ENCODE measurements around the gene PRKN.
"Not testable (repeated sequence)": the region's sequence is repeated elsewhere in the genome, so short reads cannot be mapped to it uniquely, and the experiment has no call there.

The PRKN gene

DNA sequence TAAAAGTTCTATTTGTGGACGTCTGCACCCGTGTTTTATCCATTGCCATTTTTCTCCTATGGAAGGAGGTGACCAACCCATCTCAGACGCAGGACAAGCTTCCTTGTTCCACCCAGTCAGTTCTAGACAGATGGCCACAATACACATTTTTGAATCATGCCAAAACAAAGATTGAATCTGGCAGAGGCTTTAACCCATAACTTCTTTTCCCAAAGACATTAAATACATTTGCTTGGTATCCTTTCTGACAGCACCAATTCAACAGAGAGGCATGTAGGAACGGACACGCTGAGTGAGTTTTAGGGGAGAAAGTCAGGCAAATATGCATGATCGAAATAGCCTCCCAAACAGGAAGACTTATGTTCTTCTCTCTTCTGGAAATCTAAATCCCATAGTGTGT, 901.1 kb downstream of the PRKN start:
- Histone ChIP-seq H3K4me2 (ENCODE audit: low read length) (no peak overlapping the region), H3K4me3 (ENCODE audit: low read length) (no peak overlapping the region), H3K9me3 (ENCODE audit: insufficient read depth, low read length) (no peaks in the 10 kb centered on the region), H3K9ac (ENCODE audit: low read length) (no peak overlapping the region), H3K79me2 (ENCODE audit: low read length) (no peaks in the 10 kb centered on the region), H3K4me1 (ENCODE audit: low read length) (no peaks in the 10 kb centered on the region), H2AFZ (ENCODE audit: low read depth, low read length) (no peak overlapping the region), H4K20me1 (ENCODE audit: insufficient read depth, low read length) (no peaks in the 10 kb centered on the region), H3K27ac (ENCODE audit: low read length) (no peak overlapping the region), H3K27me3 (ENCODE audit: low read depth, low read length) (no peaks in the 10 kb centered on the region), H3K36me3 (replicated peaks; ENCODE audit: low read depth, low read length) (no peaks in the 10 kb centered on the region)
- TF ChIP-seq EZH2phosphoT487 (IDR thresholded peaks at IDR 0.05; ENCODE audit: low read depth), result no peak
- TF ChIP-seq, protein P1, sequence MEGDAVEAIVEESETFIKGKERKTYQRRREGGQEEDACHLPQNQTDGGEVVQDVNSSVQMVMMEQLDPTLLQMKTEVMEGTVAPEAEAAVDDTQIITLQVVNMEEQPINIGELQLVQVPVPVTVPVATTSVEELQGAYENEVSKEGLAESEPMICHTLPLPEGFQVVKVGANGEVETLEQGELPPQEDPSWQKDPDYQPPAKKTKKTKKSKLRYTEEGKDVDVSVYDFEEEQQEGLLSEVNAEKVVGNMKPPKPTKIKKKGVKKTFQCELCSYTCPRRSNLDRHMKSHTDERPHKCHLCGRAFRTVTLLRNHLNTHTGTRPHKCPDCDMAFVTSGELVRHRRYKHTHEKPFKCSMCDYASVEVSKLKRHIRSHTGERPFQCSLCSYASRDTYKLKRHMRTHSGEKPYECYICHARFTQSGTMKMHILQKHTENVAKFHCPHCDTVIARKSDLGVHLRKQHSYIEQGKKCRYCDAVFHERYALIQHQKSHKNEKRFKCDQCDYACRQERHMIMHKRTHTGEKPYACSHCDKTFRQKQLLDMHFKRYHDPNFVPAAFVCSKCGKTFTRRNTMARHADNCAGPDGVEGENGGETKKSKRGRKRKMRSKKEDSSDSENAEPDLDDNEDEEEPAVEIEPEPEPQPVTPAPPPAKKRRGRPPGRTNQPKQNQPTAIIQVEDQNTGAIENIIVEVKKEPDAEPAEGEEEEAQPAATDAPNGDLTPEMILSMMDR (IDR thresholded peaks at IDR 0.05; ENCODE audit: low read depth, low read length), result no peak

DNA sequence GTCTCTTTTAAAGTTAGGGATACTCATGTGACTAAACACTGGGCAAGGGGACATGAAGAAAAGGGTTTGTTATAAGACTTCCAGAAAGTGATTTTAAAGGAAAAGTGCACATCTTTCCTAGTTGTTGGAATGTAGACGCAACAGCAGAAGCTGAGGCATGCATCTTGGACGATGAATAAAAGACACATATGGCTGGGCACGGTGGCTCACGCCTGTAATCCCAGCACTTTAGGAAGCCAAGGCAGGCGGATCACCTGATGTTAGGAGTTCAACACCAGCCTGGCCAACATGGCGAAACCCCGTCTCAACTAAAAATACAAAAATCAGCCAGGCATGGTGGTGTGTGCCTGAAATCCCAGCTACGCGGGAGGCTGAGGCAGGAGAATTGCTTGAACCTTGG, 905.4 kb downstream of the PRKN start:
- not testable (repeated sequence) for H3K9ac ChIP-seq (ENCODE audit: low read length); H3K4me2 ChIP-seq (ENCODE audit: low read length); H3K79me2 ChIP-seq (ENCODE audit: low read length); H3K27ac ChIP-seq (ENCODE audit: low read length); H3K9me3 ChIP-seq (ENCODE audit: insufficient read depth, low read length); H3K4me3 ChIP-seq (ENCODE audit: low read length); H3K4me1 ChIP-seq (ENCODE audit: low read length); H3K36me3 ChIP-seq (replicated peaks; ENCODE audit: low read depth, low read length); H4K20me1 ChIP-seq (ENCODE audit: insufficient read depth, low read length); H2AFZ ChIP-seq (ENCODE audit: low read depth, low read length); H3K27me3 ChIP-seq (ENCODE audit: low read depth, low read length)

- H3K79me2 ChIP-seq (ENCODE audit: low read length), result no peaks in the 10 kb centered on the region
- H3K4me2 ChIP-seq (ENCODE audit: low read length), result no peak overlapping the region
- H3K27ac ChIP-seq (ENCODE audit: low read length), result no peak overlapping the region
- H3K9ac ChIP-seq (ENCODE audit: low read length), result no peak overlapping the region
- H3K36me3 ChIP-seq (replicated peaks; ENCODE audit: low read depth, low read length), result no peaks in the 10 kb centered on the region
- no peaks in the 10 kb centered on the region for H3K27me3 ChIP-seq (ENCODE audit: low read depth, low read length)
- TF ChIP-seq EZH2phosphoT487 (IDR thresholded peaks at IDR 0.05; ENCODE audit: low read depth), result no peak
- TF ChIP-seq, protein P1 (IDR thresholded peaks at IDR 0.05; ENCODE audit: low read depth, low read length), result no peak
- H3K4me3 ChIP-seq (ENCODE audit: low read length), result no peak overlapping the region
- no peaks in the 10 kb centered on the region for H3K4me1 ChIP-seq (ENCODE audit: low read length)
- H4K20me1 ChIP-seq (ENCODE audit: insufficient read depth, low read length), result no peaks in the 10 kb centered on the region
- H3K9me3 ChIP-seq (ENCODE audit: insufficient read depth, low read length), result no peaks in the 10 kb centered on the region
- H2AFZ ChIP-seq (ENCODE audit: low read depth, low read length), result no peak overlapping the region
Measured at GRCh38 chr6:161817881-161818280, 909.7 kb downstream of the PRKN start.

- Histone ChIP-seq H3K4me2 (ENCODE audit: low read length) (no peak overlapping the region), H3K9ac (ENCODE audit: low read length) (no peak overlapping the region), H3K4me3 (ENCODE audit: low read length) (no peak overlapping the region), H3K9me3 (ENCODE audit: insufficient read depth, low read length) (no peaks in the 10 kb centered on the region), H4K20me1 (ENCODE audit: insufficient read depth, low read length) (no peaks in the 10 kb centered on the region), H3K79me2 (ENCODE audit: low read length) (no peaks in the 10 kb centered on the region), H3K36me3 (replicated peaks; ENCODE audit: low read depth, low read length) (no peaks in the 10 kb centered on the region), H3K4me1 (ENCODE audit: low read length) (no peaks in the 10 kb centered on the region), H3K27ac (ENCODE audit: low read length) (no peak overlapping the region), H3K27me3 (ENCODE audit: low read depth, low read length) (no peaks in the 10 kb centered on the region), H2AFZ (ENCODE audit: low read depth, low read length) (no peak overlapping the region)
- TF ChIP-seq, protein P1 (IDR thresholded peaks at IDR 0.05; ENCODE audit: low read depth, low read length), result no peak
- no peak for TF ChIP-seq EZH2phosphoT487 (IDR thresholded peaks at IDR 0.05; ENCODE audit: low read depth)
Measured at GRCh38 chr6:161815965-161816364, 911.6 kb downstream of the PRKN start.

GRCh38 chr6:161813156-161813555, 914.4 kb downstream of the PRKN start:
- Histone ChIP-seq H3K4me3 (ENCODE audit: low read length) (no peak overlapping the region), H3K36me3 (replicated peaks; ENCODE audit: low read depth, low read length) (no peaks in the 10 kb centered on the region), H3K79me2 (ENCODE audit: low read length) (no peaks in the 10 kb centered on the region), H3K9me3 (ENCODE audit: insufficient read depth, low read length) (no peaks in the 10 kb centered on the region), H3K27ac (ENCODE audit: low read length) (no peak overlapping the region), H3K4me2 (ENCODE audit: low read length) (no peak overlapping the region), H4K20me1 (ENCODE audit: insufficient read depth, low read length) (no peaks in the 10 kb centered on the region), H3K9ac (ENCODE audit: low read length) (no peak overlapping the region), H3K4me1 (ENCODE audit: low read length) (no peaks in the 10 kb centered on the region), H3K27me3 (ENCODE audit: low read depth, low read length) (no peaks in the 10 kb centered on the region), H2AFZ (ENCODE audit: low read depth, low read length) (no peak overlapping the region)
- TF ChIP-seq EZH2phosphoT487 (IDR thresholded peaks at IDR 0.05; ENCODE audit: low read depth), result no peak
- TF ChIP-seq, protein P1 (IDR thresholded peaks at IDR 0.05; ENCODE audit: low read depth, low read length), result no peak

Data from OCI-LY3 (cell line).